HEK293 (cell line): ENCODE measurements around the gene REC8.

Experiments
- IKZF3 ChIP-seq: fragments of 450-650 bp; IDR thresholded peaks from 2 replicates; pipeline ENCODE4 v1.5.0; 2018; ENCODE audit warnings: missing biosample characterization, mild to moderate bottlenecking, missing genetic modification characterization, moderate library complexity
- REPIN1 ChIP-seq: fragments of 450-650 bp; formaldehyde crosslinking; IDR thresholded peaks from 2 replicates; pipeline ENCODE4 v1.5.1; 2017; ENCODE audit warnings: missing biosample characterization, missing genetic modification characterization, low read depth
- SCRT1 ChIP-seq: fragments of 450-650 bp; formaldehyde crosslinking; IDR thresholded peaks from 2 replicates; pipeline ENCODE4 v1.5.1; 2016; ENCODE audit warnings: missing biosample characterization, missing genetic modification characterization, borderline replicate concordance
- SCRT2 ChIP-seq: fragments of 450-650 bp; formaldehyde crosslinking; IDR thresholded peaks from 2 replicates; pipeline ENCODE4 v1.5.1; 2016; ENCODE audit warnings: missing biosample characterization, missing genetic modification characterization
- TCF7L2 ChIP-seq: IDR thresholded peaks from 2 replicates; pipeline ENCODE4 v1.6.1; 2011; ENCODE audit warnings: low read depth, mild to moderate bottlenecking, inconsistent platforms, low read length, moderate library complexity, borderline replicate concordance
- ZBTB17 ChIP-seq: fragments of 450-650 bp; formaldehyde crosslinking; IDR thresholded peaks from 2 replicates; pipeline ENCODE4 v1.5.1; 2016; ENCODE audit warnings: missing biosample characterization, missing genetic modification characterization
- ZFP37 ChIP-seq: fragments of 450-650 bp; formaldehyde crosslinking; IDR thresholded peaks from 2 replicates; pipeline ENCODE4 v1.5.1; 2016; ENCODE audit warnings: missing biosample characterization, missing genetic modification characterization
- ZNF157 ChIP-seq: fragments of 450-650 bp; formaldehyde crosslinking; IDR thresholded peaks from 2 replicates; pipeline ENCODE4 v1.5.1; 2016; ENCODE audit warnings: missing biosample characterization, missing genetic modification characterization
- ZNF202 ChIP-seq: fragments of 450-650 bp; formaldehyde crosslinking; IDR thresholded peaks from 2 replicates; pipeline ENCODE4 v1.5.1; 2016; ENCODE audit warnings: missing biosample characterization, missing genetic modification characterization, borderline replicate concordance
- ZNF266 ChIP-seq: fragments of 450-650 bp; formaldehyde crosslinking; IDR thresholded peaks from 2 replicates; pipeline ENCODE4 v1.5.1; 2016; ENCODE audit warnings: missing biosample characterization, missing genetic modification characterization, low read depth
- ZNF341 ChIP-seq: fragments of 450-650 bp; formaldehyde crosslinking; IDR thresholded peaks from 2 replicates; pipeline ENCODE4; 2016; ENCODE audit warnings: low read depth, missing biosample characterization, missing genetic modification characterization
- ZNF391 ChIP-seq: fragments of 450-650 bp; formaldehyde crosslinking; IDR thresholded peaks from 2 replicates; pipeline ENCODE4 v1.5.1; 2016; ENCODE audit warnings: low read depth, missing biosample characterization, missing genetic modification characterization, borderline replicate concordance
- ZNF510 ChIP-seq: fragments of 450-650 bp; formaldehyde crosslinking; IDR thresholded peaks from 2 replicates; pipeline ENCODE4 v1.5.1; 2018; ENCODE audit warnings: mild to moderate bottlenecking, missing genetic modification characterization, missing biosample characterization; ENCODE audit not compliant: insufficient replicate concordance
- ZNF548 ChIP-seq: fragments of 450-650 bp; formaldehyde crosslinking; IDR thresholded peaks from 2 replicates; pipeline ENCODE4 v1.5.1; 2016; ENCODE audit warnings: missing biosample characterization, missing genetic modification characterization
- ZNF558 ChIP-seq: fragments of 450-650 bp; formaldehyde crosslinking; IDR thresholded peaks from 2 replicates; pipeline ENCODE4 v1.5.1; 2016; ENCODE audit warnings: missing biosample characterization, missing genetic modification characterization
- ZNF561 ChIP-seq: fragments of 450-650 bp; IDR thresholded peaks from 2 replicates; pipeline ENCODE4 v1.5.1; 2018; ENCODE audit warnings: missing biosample characterization, missing genetic modification characterization, borderline replicate concordance
- ZNF623 ChIP-seq: fragments of 450-650 bp; formaldehyde crosslinking; IDR thresholded peaks from 2 replicates; pipeline ENCODE4 v1.5.1; 2016; ENCODE audit warnings: missing biosample characterization, missing genetic modification characterization
- ZNF704 ChIP-seq: fragments of 450-650 bp; formaldehyde crosslinking; IDR thresholded peaks from 2 replicates; pipeline ENCODE4 v1.5.1; 2016; ENCODE audit warnings: missing biosample characterization, missing genetic modification characterization
- ZXDB ChIP-seq: fragments of 450-650 bp; formaldehyde crosslinking; IDR thresholded peaks from 2 replicates; pipeline ENCODE4 v1.5.1; 2016; ENCODE audit warnings: missing biosample characterization, missing genetic modification characterization
- TF ChIP-seq, protein P1 (sequence below): fragments of 450-650 bp; formaldehyde crosslinking; IDR thresholded peaks from 2 replicates; pipeline ENCODE4 v1.5.1; 2016; ENCODE audit warnings: missing biosample characterization, missing genetic modification characterization
- TF ChIP-seq, protein P2 (sequence below): fragments of 450-650 bp; formaldehyde crosslinking; IDR thresholded peaks from 2 replicates; pipeline ENCODE4 v1.5.1; 2016; ENCODE audit warnings: missing biosample characterization, missing genetic modification characterization
- TF ChIP-seq, protein P3 (sequence below): fragments of 450-650 bp; formaldehyde crosslinking; IDR thresholded peaks from 2 replicates; pipeline ENCODE4 v1.5.1; 2016; ENCODE audit warnings: missing biosample characterization, missing genetic modification characterization

Gene REC8

GRCh38 chr14:24212924-24213865 lies 41.3 kb downstream of the REC8 start, which contains the start of gene CHMP4A (continued):
- TF ChIP-seq, protein P1, sequence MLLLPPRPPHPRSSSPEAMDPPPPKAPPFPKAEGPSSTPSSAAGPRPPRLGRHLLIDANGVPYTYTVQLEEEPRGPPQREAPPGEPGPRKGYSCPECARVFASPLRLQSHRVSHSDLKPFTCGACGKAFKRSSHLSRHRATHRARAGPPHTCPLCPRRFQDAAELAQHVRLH (tag by site-specific recombination), result no peak
- TF ChIP-seq IKZF3 (tag by site-specific recombination) (peak; percentile 76), ZNF704 (tag by site-specific recombination) (no peak), SCRT1 (no peak), SCRT2 (tag by site-specific recombination) (no peak), ZNF391 (tag by site-specific recombination) (no peak), ZXDB (peak; percentile 94), REPIN1 (0 out of 2 replicates have a peak, but pooled peaks have one; percentile 82), ZNF561 (0 out of 2 replicates have a peak, but pooled peaks have one; percentile 87), ZNF558 (tag by site-specific recombination) (no peak), TCF7L2 (no peak), ZNF341 (tag by site-specific recombination) (peak; percentile 75), ZNF157 (tag by site-specific recombination) (no peak), ZBTB17 (tag by site-specific recombination) (peak; percentile 97), ZFP37 (tag by site-specific recombination) (no peak), ZNF266 (tag by site-specific recombination) (no peak), ZNF510 (tag by site-specific recombination) (no peak), ZNF202 (no peak), ZNF548 (tag by site-specific recombination) (no peak), ZNF623 (tag by site-specific recombination) (no peak)
- TF ChIP-seq, protein P2, sequence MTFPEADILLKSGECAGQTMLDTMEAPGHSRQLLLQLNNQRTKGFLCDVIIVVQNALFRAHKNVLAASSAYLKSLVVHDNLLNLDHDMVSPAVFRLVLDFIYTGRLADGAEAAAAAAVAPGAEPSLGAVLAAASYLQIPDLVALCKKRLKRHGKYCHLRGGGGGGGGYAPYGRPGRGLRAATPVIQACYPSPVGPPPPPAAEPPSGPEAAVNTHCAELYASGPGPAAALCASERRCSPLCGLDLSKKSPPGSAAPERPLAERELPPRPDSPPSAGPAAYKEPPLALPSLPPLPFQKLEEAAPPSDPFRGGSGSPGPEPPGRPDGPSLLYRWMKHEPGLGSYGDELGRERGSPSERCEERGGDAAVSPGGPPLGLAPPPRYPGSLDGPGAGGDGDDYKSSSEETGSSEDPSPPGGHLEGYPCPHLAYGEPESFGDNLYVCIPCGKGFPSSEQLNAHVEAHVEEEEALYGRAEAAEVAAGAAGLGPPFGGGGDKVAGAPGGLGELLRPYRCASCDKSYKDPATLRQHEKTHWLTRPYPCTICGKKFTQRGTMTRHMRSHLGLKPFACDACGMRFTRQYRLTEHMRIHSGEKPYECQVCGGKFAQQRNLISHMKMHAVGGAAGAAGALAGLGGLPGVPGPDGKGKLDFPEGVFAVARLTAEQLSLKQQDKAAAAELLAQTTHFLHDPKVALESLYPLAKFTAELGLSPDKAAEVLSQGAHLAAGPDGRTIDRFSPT (tag by site-specific recombination), result no peak
- TF ChIP-seq, protein P3, sequence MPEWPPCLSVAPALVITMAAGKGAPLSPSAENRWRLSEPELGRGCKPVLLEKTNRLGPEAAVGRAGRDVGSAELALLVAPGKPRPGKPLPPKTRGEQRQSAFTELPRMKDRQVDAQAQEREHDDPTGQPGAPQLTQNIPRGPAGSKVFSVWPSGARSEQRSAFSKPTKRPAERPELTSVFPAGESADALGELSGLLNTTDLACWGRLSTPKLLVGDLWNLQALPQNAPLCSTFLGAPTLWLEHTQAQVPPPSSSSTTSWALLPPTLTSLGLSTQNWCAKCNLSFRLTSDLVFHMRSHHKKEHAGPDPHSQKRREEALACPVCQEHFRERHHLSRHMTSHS (tag by site-specific recombination), result no peak
